Fibroblast of villous mesenchyme (primary cell): ENCODE results near the gene ARHGAP45. TPM values are rescaled to one million over a fixed set of nuclear protein-coding genes. Genes with fewer than 3 reads are reported as not detected.

ENCODE experiments used
- DNase-seq: peaks from one replicate; pipeline ENCODE4 v3.0.0-alpha.2; 2010; ENCODE audit warnings: low read depth
- H3K4me3 ChIP-seq: 2 replicates; pipeline ENCODE4 v1.5.1; 2011; ENCODE audit warnings: low read depth, mild to moderate bottlenecking, low read length
- CTCF ChIP-seq: IDR thresholded peaks from 2 replicates; pipeline ENCODE4 v1.5.1; 2012; ENCODE audit warnings: low read depth, mild to moderate bottlenecking, low read length; ENCODE audit not compliant: insufficient read depth
- total RNA-seq: library from RNA; depleted of rRNA; stranded (reverse); fragments of >200 nt; gene quantifications from 2 replicates; pipeline ENCODE4 v1.2.3, GENCODE V29; 2012

Gene ARHGAP45
- total RNA-seq, 1 donor = 0.43 TPM

GRCh38 chr19:1106841-1107660 is 40.1 kb downstream of the ARHGAP45 start:
- no peak overlapping the region for H3K4me3 ChIP-seq
- TF ChIP-seq CTCF = no peak
- peak; percentile 54 for DNase-seq

- DNase-seq = no peak
- H3K4me3 ChIP-seq = no peak overlapping the region
- TF ChIP-seq CTCF = no peak
Observed at GRCh38 chr19:1107661-1108261, 40.8 kb downstream of the ARHGAP45 start.

- no peak overlapping the region for H3K4me3 ChIP-seq
- no peak for DNase-seq
- TF ChIP-seq CTCF = no peak
Observed at GRCh38 chr19:1108291-1109031, 41.5 kb downstream of the ARHGAP45 start.

- no peak for DNase-seq
- no peak for TF ChIP-seq CTCF
Observed at GRCh38 chr19:1109032-1109551, 42.1 kb downstream of the ARHGAP45 start.

GRCh38 chr19:1109697-1110671 is 43.0 kb downstream of the ARHGAP45 start:
- no peak for DNase-seq
- no peak overlapping the region for H3K4me3 ChIP-seq
- no peak for TF ChIP-seq CTCF

More at GRCh38 chr19:1109032-1109551, 42.1 kb downstream of the ARHGAP45 start:
- H3K4me3 ChIP-seq = no peak overlapping the region
